ENCODE data around the gene THAP8.

THAP8 gene

DNA sequence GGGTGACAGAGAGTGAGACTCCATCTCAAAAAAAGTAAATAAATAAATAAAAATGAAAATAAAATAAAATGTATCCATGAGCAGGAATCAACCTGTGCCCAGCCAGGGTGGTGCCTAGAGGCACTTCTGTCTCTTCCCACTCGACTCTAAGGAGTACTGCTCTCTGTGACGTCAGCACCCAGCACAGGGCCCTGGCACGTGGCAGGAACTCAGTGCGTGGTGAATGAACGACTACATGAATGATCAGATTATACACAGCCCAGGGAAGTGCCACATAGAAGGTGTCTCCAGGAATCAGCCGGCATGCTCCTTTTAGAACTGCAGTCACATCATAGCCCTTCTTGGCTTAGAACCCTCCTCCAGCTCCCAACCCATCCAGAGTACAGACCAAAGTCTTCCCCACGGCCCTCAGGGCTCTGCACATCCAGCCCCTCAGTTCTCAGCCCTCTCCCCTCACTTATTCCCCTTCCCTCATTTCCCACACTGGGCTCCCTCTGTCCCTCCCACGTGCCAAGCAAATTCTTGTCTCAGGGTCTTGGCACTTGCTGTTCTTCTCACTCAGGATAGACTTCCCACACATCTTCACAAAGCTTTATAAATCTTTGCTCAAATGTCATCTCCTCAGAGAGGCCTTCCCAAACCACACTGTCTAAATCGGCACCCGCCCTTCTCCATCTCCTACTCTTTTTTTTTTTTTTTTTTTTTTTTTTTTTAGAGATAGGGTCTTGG, 25.6 kb downstream of the THAP8 start:
- DNase-seq, result no peak

DNA sequence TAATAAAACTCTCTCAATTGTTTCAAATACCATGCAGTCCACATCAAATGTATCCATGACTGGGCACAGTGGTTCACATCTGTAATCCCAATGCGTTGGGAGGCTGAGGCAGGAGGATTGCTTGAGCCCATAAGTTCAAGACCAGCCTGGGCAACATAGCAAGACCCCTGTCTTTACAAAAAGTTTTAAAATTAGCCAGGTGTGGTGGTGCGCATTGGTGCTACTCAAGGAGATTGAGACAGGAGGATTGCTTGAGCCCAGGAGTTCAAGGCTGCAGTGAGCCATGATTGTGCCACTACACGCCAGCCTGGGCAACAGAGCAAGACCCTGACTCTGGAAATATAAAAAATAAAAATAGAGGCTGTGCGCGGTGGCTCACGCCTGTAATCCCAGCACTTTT, 26.4 kb downstream of the THAP8 start:
- no peak for DNase-seq

DNA sequence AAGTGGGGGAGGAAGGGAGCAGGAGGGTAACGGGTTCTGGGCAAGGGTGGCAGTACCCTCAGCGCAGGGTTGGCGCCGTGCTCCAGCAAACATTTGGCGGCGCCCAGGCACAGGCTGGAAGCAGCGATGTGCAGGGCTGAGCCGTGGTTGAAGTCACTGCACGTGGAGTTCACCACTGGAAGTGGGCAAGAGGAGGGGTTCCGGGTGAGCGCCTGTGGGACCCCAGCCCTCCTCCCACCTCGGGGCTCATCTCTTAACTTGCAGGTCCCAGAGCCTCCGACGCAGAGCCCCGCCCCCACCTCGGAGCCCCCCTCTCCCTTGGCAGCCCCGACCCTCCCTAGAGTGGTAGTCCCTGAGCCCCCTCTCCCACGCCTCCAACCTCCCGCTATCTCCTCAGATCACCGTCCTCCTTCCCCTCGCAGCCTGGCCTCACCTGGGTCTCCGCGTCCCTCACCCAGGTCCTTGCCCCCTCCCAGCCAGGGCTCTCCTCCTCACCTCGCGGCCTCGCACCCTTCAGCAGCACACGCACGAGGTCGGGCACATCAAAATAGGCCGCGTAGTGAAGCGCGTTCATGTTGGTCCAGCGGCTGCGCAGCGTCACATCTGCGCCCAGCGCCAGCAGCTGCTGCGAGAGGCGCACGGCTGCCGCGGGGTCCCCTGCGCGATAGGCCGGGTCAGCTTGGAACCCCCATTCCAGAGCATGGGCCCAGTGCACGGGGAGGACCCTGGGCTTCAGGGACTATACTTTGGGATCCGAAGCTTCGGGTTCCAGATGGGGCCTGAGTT, 27.8 kb downstream of the THAP8 start:
- DNase-seq, result no peak

DNA sequence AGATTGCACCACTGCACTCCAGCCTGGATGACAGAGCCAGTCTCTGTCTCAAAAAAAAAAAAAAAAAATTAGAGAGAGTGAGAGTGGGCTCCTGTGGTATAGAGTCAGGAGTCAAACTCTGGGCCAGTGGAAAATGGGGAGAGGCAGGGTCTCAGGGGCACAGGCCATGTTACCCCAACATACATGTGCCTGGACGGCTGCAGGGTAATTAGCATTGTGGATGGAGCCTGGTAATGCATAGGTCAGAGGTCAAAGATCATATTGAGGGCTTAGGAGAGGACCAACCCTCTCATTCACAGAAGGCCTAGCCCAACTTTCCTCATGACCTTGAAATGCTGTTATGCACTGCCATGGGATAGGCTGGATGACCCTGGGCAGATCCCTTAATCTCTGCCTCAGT, 28.5 kb downstream of the THAP8 start:
- no peak for DNase-seq

DNA sequence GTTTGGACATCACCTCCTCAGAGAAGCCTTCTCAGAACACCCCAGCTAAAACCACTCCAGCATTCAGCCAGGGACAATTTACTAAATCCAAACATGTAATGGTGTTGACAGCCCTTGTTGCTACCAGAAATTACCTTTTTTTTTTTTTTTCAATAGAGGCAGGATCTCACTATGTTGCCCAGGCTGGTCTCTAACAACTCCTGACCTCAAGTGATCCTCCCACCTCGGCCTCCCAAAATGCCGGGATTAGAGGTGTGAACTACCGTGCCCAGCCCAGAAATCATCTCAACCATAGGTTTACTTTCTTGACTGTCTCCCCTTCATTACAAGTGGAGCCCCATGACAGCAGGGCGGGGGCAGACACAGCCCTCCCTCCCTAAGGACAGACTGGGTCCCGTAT, 30.7 kb downstream of the THAP8 start:
- DNase-seq, result no peak

DNA sequence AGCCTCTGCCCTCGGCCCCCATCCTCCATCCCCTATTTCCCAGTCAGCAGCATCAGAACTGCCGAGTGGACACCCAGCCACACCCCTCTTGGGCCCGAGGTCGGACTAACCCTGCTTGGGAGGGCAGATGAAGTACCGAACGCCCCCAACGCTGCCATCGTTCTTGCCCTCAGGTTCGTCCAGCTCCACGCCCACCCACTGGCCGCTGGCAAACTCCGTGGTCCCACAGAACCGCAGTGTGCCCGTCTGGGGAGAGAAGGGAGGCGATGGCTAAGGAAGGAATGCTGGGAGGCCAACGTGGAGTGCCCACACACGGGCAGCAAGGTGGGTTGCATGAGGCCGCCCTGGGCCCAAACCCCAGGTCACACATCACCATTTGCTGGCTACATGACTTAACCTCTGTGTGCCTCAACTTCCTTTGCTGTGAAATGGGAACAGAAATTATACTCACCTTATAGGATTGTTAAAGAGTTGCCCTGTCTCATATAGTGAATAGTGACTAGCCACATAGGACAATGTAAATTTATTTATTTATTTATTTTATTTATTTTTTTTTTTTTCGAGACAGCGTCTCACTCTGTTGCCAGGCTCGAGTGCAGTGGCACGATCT, 34.9 kb downstream of the THAP8 start:
- no peak for DNase-seq

DNA sequence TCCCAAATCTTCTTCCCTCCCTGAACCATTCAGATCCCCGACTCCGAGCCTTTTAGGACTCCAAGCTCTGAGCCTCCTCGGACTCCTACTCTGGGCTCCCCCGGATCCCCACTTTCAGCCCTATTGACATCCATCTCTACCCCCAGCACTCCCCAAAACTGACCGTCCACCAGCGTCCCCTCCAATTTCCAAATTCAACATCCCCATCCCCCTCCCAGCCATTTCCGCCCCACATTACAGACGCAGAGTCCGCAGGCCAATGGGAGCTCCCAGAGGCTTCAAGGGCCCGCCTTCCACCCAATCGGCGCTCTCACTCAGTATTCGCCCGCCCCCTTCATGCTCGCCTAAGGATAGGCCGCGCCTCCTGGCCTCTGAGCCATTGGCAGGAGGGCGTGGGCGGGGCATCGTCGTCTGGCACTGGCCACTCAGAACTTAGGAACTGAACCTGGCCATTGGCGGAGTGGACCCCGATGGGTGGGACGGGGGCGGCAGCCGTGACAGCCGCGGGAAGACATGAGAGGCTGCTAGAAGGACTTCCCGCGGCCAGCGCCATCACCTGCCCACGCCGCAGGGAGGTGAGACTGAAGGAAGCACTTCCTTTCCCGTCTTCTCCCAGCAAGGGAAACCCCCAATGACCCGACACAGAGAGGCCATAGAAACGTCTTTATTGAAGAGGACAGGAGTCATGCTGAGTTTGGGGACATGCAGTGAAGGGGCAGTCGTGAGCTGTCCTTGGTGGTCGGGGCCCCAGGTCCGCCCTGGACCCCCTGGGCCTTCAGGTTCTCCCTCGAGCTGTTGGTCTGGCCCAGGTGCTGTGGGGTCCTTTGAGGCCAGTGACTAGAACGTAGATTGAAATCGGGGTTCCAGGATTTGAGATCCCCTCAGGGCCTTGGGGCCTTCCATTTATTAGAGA, 39.8 kb downstream of the THAP8 start, which contains the start of gene ALKBH6:
TSS of gene ALKBH6 (minus strand) at position 202 of the 913 bp plus-strand sequence. CDS start 816 bp downstream, outside the sequence.
- DNase-seq, result peak; percentile 99

DNA sequence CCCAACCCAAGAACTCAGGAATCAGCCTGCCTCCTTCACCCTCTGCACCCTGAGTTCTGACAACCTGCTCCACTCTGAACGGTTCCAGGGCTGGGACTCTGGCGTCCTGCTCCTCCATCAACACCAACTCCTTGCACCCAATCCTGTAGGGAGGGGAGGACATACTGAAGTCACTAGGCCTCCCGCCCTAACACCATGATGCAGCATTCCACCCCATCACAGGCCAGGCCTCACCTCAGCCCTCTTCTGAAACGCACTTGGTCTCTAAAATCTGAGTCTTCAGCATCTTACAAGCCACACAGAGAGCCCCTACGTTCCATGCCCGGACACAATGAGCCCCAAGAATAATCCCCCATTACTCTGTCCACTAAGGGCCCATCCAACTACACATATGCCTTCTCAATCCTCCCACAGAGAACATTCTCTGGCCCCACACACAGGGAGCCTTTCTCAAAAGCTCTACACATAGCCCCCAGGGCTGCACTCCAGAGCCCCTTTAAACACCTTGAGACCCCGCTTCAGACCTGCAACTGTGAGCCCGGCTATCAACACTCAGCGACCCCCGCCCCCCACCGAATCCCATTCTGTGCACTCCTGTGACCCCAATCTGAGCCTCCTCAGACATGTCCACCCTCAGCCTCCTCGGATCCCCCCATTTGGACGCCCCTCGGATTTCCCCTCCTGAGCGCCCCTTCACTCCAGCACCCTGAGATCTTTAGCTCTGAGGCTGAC, 40.6 kb downstream of the THAP8 start:
- DNase-seq, result no peak

DNA sequence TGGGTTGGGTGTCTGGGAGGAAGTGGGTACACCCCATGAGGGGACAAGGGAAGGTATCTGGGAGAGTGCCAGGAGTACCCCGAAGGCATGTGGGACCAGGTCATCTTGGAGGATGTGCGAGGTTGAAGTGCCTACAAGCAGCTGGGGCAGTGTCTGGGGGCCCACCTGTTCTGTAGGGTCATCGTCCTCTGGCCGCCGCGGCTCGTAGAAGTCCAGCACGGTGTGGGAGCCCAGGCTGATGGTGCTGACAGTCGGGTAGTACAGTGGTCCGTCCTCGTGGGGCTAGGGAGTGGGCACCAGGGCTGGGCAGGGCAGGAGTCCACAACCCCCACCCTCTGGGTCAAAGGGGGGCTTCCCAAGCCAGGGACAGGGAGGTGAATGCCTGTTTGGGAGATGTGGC, 43.7 kb downstream of the THAP8 start:
- no peak for DNase-seq

DNA sequence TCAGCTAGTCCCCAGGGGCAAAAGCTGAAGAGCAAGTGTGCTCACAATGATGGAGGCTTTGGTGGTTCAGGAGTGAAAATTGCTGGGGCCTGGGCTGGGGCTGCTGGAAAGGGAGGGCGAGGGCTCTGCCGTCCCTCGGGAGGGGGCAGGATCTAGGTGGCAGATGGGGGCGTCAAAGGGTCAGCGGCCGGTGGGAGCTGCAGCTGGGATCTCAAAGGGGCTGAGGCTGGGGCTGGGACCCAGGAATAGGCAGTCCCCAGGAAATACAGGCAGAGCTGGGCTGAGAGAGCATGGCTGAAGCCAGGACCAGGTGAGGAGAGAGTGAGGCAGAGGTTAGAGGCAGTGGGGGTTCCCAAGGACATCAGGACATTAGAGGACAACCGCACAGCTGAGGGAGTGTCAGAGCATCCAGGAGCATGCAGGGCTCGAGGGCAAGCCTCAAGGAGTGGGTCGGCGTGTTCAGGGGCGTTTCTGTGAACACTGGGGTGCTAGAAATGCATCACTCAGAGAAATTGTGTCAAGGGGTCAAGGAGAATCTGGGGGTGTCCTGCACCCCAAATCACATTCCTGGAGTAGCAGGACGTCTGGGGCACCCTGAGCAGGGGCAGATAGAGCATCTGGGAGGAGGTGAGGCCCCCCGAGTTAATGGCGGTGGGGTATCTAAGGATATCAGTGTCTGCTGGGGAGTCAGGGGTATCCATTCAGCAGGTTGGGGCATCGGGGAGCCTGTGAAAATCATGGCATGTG, 44.3 kb downstream of the THAP8 start:
- DNase-seq, result no peak

DNA sequence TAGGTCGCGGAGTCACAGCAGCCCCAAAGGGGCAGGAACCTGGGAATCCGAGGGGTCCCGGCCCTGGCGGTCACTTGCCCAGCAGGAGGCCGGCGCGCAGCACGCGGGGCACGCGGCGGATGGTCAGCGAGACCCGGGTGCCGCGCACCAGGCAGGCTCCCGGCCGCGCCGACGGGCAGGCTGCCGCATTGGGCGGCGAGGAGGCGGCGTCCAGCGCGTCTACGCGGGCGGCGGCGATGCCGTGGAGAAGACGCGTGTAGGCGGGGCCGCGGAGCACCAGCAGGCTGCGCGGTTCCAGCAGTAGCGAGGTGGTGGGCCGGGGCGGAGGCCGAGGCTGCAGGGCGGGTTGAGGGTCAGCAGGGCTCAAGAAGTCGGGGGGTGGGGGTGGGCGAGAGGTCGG, 44.9 kb downstream of the THAP8 start:
- DNase-seq, result peak; percentile 47

DNA sequence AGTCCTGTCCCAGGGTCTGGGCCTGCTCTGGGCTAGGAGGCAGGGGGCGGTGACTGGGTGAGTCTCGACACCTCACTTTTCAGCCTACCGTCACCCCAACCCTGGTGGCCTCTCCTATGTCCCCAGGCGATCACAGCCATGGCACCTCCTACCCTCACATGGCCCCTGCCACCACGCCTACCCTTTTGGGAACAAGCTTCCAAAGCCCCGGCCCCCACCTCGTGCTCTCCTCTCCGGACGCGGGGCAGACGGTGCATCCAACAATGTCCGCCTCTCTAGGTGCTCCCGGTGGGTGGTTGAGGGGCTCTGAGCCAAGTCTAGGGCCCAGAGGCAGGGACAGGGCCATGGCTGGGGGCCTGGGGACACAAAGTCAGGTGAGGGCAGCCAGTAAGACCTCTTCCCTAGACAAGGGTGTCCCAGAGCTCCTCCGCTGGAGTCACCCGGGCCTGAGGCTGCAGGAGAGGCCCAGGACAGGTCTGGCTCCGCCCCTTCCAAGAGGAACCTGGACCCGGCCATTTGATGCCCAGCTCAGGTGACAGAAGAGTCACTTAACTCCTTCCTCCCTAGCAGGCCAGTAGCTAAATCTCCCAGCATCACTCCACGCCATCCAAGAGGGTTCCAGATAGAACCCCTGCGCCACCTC, 45.6 kb downstream of the THAP8 start, which contains the start of gene SYNE4:
TSS of gene SYNE4 (minus strand) at position 478 of the 643 bp plus-strand sequence. CDS start at position 346, 132 bp downstream.
- no peak for DNase-seq

DNA sequence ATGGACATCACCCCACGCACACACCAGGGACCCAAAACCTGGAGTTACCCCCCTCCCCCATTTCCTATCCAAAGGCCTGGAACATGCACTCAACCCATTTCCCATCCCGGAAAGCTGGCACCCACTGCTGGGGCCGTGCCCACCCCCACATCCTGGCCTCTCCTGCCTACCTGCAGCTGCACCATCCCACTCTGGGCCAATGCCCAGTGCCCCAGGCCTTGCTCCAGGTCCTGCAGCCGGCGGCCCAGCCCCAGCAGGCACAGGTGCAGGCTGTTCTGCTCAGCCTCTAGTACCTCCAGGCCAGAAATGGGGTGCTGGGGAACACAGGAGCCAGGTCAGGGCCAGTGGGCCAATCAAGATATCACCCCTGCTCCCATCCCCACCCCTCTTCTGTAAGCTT, 47.1 kb downstream of the THAP8 start:
- no peak for DNase-seq

DNA sequence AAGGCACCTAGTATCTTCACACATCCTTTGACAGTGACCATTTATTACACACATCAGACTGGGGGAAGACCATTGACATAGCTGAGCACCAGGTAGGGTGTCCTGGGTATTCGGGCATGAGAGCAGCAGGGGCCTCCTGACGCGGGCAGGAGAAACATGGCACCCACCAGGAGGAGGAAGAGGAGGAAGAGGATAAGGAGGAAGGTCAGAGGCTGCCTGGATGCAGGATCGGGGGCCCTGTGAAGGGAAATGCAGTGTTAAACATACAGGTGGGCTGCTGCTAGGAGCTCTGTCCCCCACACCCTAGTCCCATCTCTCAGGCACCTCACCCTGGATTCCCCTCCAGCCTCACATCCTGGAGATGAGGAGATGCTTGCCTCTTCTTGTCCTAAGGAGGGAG, 50.8 kb downstream of the THAP8 start:
- no peak for DNase-seq

DNA sequence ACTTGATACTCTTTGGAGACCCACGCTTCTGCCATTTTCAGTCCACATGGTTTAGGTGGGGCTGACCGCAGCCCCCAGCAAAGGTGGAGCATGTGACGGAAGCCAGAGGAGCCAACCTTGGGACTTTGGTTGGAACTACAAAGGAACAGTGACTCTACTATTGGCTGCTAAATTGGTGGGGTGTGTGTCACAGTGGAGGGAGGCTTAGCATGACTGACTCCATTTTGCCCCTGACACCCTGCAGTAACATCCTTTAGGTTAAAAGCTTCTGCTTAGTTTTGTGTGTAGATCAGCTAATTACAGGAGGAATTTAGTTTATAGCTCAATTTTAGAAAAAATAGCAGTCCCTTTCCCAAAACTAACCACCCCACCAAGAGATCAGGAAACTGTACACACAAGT, 52.5 kb downstream of the THAP8 start:
- DNase-seq, result no peak

DNA sequence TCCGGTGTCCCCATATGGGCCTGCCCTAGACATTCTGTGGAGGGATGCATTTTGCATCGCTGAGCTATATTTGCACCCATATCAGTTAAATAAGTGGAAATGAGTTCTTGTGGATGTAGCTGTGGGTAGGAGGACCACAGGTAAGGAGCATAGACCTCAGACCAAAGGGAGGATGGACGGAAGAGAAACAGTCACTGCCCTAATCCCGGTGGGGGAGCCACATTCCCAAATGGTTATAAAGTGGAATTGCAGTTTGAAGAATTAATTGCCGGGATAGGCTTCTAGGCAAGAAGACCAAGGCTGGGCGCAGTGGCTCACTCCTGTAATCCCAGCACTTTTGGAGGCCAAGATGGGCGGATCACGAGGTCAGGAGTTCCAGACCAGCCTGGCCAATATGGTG, 57.3 kb downstream of the THAP8 start:
- DNase-seq, result no peak

DNA sequence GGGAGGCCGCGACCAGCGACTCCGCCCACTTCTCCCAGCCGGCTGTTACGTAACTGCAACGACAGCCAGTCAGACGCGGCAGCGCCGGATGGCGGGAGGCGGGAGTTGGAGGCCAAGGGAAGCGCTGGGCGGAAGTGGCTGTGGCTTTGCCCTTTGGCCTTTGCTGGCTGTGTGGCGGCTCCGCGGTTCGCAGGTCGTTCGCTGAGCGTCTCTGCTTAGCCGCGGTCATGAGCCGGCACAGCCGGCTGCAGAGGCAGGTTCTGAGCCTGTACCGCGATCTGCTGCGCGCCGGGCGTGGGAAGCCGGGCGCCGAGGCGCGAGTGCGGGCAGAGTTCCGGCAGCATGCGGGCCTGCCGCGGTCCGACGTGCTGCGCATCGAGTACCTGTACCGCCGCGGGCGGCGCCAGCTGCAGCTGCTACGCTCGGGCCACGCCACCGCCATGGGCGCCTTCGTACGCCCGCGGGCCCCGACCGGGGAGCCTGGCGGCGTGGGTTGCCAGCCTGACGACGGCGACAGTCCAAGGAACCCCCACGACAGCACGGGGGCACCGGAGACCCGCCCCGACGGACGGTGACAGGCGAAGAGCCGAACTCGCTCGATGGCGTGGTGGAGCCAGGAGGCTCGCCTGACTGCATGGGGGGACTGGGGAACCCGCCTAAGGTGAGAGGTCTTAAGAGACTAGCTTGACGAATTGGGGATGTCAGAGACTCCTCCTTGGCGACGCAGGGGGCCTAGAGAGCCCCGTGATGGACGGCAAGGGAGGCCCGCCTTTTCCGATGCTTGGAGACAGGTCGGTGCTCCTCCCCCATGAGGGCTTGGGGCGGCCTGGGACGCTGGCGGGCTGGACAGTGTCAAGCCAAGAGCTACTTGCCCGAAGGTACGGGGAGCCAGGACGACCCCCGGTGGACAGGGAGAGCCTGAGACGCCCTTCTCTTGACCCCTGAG, 58.8 kb downstream of the THAP8 start, which contains the start of gene SDHAF1:
TSS of gene SDHAF1 (plus strand) at position 141 of the 946 bp plus-strand sequence. CDS start at position 228, 87 bp downstream.
- DNase-seq, result peak; percentile 94

DNA sequence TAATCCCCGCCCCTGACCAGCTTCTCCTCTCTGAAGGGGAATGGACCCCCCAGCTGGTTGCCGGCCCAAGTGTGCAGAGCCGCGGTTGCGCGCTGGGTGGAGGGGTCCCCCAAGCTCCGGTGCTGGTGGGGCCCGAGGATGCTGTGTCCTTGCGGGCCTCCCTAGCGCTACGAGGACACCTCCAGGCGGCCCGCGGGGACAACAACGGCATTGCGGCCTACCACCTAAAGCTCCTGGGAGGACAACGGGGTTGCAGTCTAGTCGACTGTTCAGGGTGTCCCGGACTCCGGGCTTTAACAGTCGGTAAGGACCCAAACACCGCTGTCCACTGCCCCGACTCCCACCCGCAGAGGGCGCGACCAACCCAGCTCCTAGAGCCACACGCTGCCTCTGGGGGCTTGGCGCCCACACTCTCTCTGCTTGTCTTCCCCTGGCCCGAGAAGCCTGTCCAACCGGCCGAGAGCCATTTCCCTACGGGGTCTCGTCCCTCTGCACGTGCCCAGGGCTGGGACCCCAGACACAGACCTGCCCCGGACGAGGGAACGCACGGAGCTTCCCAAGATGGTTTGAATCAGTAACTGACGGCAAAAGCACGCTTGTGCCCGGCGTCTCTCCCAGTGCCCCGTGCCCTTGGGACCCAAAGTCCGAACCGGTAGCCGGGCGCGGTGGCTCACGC, 60.0 kb downstream of the THAP8 start:
- DNase-seq, result no peak
